Right atrium auricular region (tissue), 2 donors: Measurements from ENCODE around the gene CCBE1. TPM values are rescaled to one million over a fixed set of nuclear protein-coding genes. Genes with fewer than 3 reads are reported as not detected.
"Not testable (repeated sequence)": the region's sequence is repeated elsewhere in the genome, so short reads cannot be mapped to it uniquely, and the experiment has no call there.

Source experiments
- DNase-seq: peaks from one replicate; pipeline ENCODE4 v3.0.0-alpha.2; 2019; ENCODE audit warnings: low spot score
- H3K27ac ChIP-seq, 2 donors: fragments of 200-600 bp; sonication (generic); 1 replicate in 1 of 2; 2 replicates in 1 of 2; pipeline ENCODE4 v1.5.1; 2016 to 2019
- H3K27me3 ChIP-seq, 2 donors: fragments of 200-600 bp; sonication (generic); one replicate each; pipeline versions ENCODE4 v1.5.1 to v1.6.0; 2017 to 2019
- H3K36me3 ChIP-seq: fragments of 200-600 bp; sonication (generic); one replicate; pipeline ENCODE4 v1.5.1; 2016
- H3K4me1 ChIP-seq, 2 donors: fragments of 200-600 bp; sonication (generic); one replicate each; pipeline versions ENCODE4 v1.5.1 to v1.6.0; 2017 to 2019
- H3K4me3 ChIP-seq, 2 donors: fragments of 200-600 bp; sonication (generic); 1 replicate in 1 of 2; 2 replicates in 1 of 2; pipeline ENCODE4 v1.5.1; 2017 to 2019; ENCODE audit warnings: mild to moderate bottlenecking in 1 of 2, moderate library complexity in 1 of 2
- H3K9me3 ChIP-seq, 2 donors: fragments of 200-600 bp; sonication (generic); one replicate each; pipeline ENCODE4 v1.5.1; 2019
- total RNA-seq, 2 donors: library from RNA; depleted of rRNA; stranded (reverse); fragments of >200 nt; gene quantifications; one replicate each; pipeline ENCODE4 v1.1.0, GENCODE V29; 2016
- TF ChIP-seq, protein P1 (sequence below), 2 donors: fragments of 200-600 bp; sonication (generic); IDR thresholded peaks; one replicate each; pipeline ENCODE4 v1.5.1; 2019; ENCODE audit warnings: antibody characterized with exemption in 2 of 2

Gene CCBE1
- total RNA-seq, 2 donors from 2014 or later, result 0.44 to 0.94 TPM

DNA sequence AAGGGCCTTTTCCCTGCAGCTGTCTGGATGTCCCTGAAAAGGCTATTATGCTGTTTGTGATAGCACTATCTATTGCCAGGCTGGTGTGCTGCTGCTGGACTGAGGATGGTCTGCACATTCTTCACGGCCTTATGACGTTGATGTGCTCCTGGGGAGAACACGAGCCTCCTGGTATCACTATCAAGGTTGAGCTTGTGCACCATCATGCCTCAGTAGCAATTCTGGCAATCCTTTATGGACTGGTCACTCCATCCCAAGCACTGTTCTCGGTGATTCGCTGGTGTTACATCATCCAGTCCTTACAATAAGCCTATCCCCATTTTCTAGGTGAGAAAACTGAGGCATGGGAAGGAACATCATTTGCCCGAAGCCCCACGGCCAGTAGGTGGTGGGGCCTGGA, 18.2 kb upstream of the CCBE1 start:
- TF ChIP-seq, protein P1, sequence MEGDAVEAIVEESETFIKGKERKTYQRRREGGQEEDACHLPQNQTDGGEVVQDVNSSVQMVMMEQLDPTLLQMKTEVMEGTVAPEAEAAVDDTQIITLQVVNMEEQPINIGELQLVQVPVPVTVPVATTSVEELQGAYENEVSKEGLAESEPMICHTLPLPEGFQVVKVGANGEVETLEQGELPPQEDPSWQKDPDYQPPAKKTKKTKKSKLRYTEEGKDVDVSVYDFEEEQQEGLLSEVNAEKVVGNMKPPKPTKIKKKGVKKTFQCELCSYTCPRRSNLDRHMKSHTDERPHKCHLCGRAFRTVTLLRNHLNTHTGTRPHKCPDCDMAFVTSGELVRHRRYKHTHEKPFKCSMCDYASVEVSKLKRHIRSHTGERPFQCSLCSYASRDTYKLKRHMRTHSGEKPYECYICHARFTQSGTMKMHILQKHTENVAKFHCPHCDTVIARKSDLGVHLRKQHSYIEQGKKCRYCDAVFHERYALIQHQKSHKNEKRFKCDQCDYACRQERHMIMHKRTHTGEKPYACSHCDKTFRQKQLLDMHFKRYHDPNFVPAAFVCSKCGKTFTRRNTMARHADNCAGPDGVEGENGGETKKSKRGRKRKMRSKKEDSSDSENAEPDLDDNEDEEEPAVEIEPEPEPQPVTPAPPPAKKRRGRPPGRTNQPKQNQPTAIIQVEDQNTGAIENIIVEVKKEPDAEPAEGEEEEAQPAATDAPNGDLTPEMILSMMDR (IDR thresholded peaks at IDR 0.05), result no peak
- no peaks in the 10 kb centered on the region for H3K27me3 ChIP-seq
- H3K4me3 ChIP-seq, result no peak overlapping the region
- H3K9me3 ChIP-seq, result no peaks in the 10 kb centered on the region
- DNase-seq, result no peak
- no peaks in the 10 kb centered on the region for H3K36me3 ChIP-seq
- H3K27ac ChIP-seq, result no peak overlapping the region
- H3K4me1 ChIP-seq, result no peaks in the 10 kb centered on the region

DNA sequence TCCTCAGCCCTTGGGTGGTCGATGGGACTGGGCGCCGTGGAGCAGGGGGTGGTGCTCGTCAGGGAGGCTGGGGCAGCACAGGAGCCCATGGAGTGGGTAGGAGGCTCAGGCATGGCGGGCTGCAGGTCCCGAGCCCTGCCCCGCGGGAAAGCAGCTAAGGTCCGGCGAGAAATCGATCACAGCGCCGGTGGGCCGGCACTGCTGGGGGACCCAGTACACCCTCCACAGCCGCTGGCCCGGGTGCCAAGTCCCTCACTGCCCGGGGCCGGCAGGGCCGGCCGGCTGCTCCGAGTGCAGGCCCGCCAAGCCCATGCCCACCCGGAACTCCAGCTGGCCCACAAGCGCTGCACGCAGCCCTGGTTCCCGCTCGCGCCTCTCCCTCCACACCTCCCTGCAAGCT, 16.9 kb upstream of the CCBE1 start:
- H3K4me3 ChIP-seq, H3K36me3 ChIP-seq, H3K9me3 ChIP-seq, H3K4me1 ChIP-seq, H3K27me3 ChIP-seq, DNase-seq, H3K27ac ChIP-seq: not testable (repeated sequence)

DNA sequence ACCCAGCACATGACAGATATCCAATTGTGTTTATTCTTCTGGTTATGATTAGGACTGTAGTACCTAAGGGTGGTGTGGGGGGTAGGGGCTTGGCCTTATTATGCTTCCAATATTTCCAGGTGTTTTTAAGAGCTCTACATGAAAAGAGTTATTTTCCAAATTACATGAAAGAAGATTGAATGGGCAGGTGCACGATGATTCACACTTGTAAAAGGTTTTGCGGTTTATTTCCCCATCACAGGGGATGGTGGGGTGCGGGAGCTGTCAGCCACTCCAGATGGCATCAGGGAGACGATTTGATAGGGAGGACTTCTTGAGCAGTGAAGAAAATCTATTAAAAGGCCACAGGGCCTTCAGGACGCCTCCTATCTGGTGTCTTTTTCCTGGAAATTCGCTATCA, 15.1 kb upstream of the CCBE1 start:
- no peak overlapping the region for H3K4me3 ChIP-seq
- no peaks in the 10 kb centered on the region for H3K4me1 ChIP-seq
- TF ChIP-seq, protein P1 (IDR thresholded peaks at IDR 0.05), result no peak
- no peaks in the 10 kb centered on the region for H3K9me3 ChIP-seq
- no peak for DNase-seq
- no peaks in the 10 kb centered on the region for H3K36me3 ChIP-seq
- H3K27me3 ChIP-seq, result no peaks in the 10 kb centered on the region
- no peak overlapping the region for H3K27ac ChIP-seq

DNA sequence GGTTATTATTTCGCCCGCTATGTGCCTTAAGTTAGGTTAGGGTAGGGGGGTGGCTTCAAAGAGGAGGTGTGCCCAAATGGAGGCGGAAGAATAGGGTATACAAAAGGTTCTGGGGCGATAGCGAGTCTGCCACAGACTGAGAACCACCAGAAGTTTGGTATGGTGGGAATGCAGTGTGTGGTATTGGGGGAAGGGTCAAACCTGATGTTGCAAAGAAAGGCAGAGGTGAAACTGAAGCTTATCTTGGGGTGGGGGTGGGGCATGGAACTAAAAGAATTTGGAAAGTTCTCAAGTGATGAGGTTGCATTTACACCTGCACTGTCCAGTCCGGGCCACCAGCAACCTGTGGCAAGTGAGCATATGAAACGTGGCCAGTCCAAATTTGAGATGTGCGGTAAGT, 11.8 kb upstream of the CCBE1 start:
- Histone ChIP-seq H3K4me1 (no peaks in the 10 kb centered on the region), H3K36me3 (no peaks in the 10 kb centered on the region), H3K27ac (no peak overlapping the region), H3K4me3 (no peak overlapping the region), H3K9me3 (no peaks in the 10 kb centered on the region), H3K27me3 (no peaks in the 10 kb centered on the region)
- TF ChIP-seq, protein P1 (IDR thresholded peaks at IDR 0.05), result no peak
- no peak for DNase-seq

DNA sequence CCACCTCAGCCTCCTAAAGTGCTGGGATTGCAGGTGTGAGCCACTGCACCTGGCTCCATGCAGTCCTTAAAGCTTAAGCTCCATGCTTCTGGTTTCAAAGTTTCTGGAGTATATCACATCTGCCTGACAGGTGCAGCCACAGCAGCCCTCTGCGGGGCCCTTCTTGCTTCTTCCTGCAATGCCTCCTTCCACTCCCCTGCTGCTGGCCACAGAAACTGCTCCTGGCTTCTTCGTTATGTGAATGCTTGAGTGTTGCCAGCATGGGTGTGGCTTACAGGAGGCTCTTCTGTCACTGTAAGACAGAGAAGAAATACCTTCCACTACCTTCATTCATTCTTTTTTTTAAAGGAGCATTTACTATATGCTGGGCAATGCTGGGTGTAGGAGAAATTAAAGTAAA, 10.1 kb upstream of the CCBE1 start:
- no peak for DNase-seq
- Histone ChIP-seq H3K27me3 (no peaks in the 10 kb centered on the region), H3K27ac (no peak overlapping the region), H3K9me3 (no peaks in the 10 kb centered on the region), H3K36me3 (no peaks in the 10 kb centered on the region), H3K4me3 (no peak overlapping the region), H3K4me1 (no peaks in the 10 kb centered on the region)
- TF ChIP-seq, protein P1 (IDR thresholded peaks at IDR 0.05), result no peak

DNA sequence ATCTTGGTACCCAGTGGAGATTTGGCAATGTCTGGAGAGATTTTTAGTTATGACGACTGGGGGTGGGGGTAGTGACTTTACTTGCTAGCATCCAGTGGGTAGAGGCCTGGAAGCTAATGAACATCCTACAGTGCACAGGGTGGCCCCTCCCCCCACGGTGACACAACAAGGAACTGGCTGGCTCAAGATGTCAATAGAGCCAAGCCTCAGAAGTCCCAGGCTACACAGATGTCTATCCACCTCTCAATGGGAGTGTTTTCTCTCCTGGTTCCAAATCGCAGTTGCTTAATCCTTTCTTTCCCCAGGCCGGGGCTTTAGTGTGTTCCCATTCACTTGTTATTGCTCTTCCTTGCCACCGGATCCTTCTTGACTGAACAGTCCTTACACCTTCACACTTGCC, 9.3 kb upstream of the CCBE1 start:
- H3K4me3 ChIP-seq, result no peak overlapping the region
- H3K27me3 ChIP-seq, result no peaks in the 10 kb centered on the region
- TF ChIP-seq, protein P1 (IDR thresholded peaks at IDR 0.05), result no peak
- no peaks in the 10 kb centered on the region for H3K4me1 ChIP-seq
- H3K9me3 ChIP-seq, result no peaks in the 10 kb centered on the region
- H3K27ac ChIP-seq, result no peak overlapping the region
- no peaks in the 10 kb centered on the region for H3K36me3 ChIP-seq
- DNase-seq, result no peak
